Astrocyte (in vitro differentiated cells and primary cell): ENCODE results near the gene E4F1. TPM values are rescaled to one million over a fixed set of nuclear protein-coding genes. Genes with fewer than 3 reads are reported as not detected.
A peak's percentile ranks its signal among the peaks of the same experiment; 100 is the strongest.

Experiments used
- DNase-seq: peaks from one replicate; pipeline ENCODE4 v3.0.0-alpha.2; 2010; ENCODE audit warnings: low read depth
- FAIRE-seq: peaks from 2 replicates; lab custom pipeline; 2011; peaks lifted over from hg19 to GRCh38; lab: Jason Lieb, UNC
- H2AFZ ChIP-seq: 2 replicates; pipeline ENCODE4 v1.6.0; 2012; ENCODE audit warnings: low read depth, low read length, inconsistent platforms
- H3K27ac ChIP-seq: 2 replicates; pipeline ENCODE4 v1.5.1; 2011; ENCODE audit warnings: low read depth, low read length, inconsistent platforms
- H3K27me3 ChIP-seq: 2 replicates; pipeline ENCODE4 v1.6.0; 2011; ENCODE audit warnings: low read length, inconsistent platforms; ENCODE audit not compliant: insufficient read depth
- H3K36me3 ChIP-seq: 2 replicates; pipeline ENCODE4 v1.5.1; 2011; ENCODE audit warnings: low read length, inconsistent platforms; ENCODE audit not compliant: insufficient read depth
- H3K4me1 ChIP-seq: 2 replicates; pipeline ENCODE4 v1.5.1; 2011; ENCODE audit warnings: low read length, inconsistent platforms; ENCODE audit not compliant: insufficient read depth
- H3K4me2 ChIP-seq: 2 replicates; pipeline ENCODE4 v1.6.0; 2012; ENCODE audit warnings: low read length, inconsistent platforms
- H3K4me3 ChIP-seq: 2 replicates; pipeline ENCODE4 v1.5.1; 2011; ENCODE audit warnings: low read depth, mild to moderate bottlenecking, low read length, inconsistent platforms; ENCODE audit not compliant: insufficient read depth
- H3K79me2 ChIP-seq: 2 replicates; pipeline ENCODE4 v1.6.0; 2012; ENCODE audit warnings: mild to moderate bottlenecking, low read length, inconsistent platforms; ENCODE audit not compliant: insufficient read depth
- H3K9ac ChIP-seq: 2 replicates; pipeline ENCODE4 v1.6.0; 2012; ENCODE audit warnings: mild to moderate bottlenecking, low read length, inconsistent platforms
- H3K9me3 ChIP-seq: 2 replicates; pipeline ENCODE4 v1.5.1; 2012; ENCODE audit warnings: low read depth, mild to moderate bottlenecking, low read length, inconsistent platforms; ENCODE audit not compliant: insufficient read depth
- H4K20me1 ChIP-seq: 2 replicates; pipeline ENCODE4 v1.6.0; 2012; ENCODE audit warnings: low read length, inconsistent platforms; ENCODE audit not compliant: insufficient read depth
- H3K27ac Mint-ChIP-seq: one replicate; pipeline ENCODE4 v1.8.0; 2021; ENCODE audit warnings: mild to moderate bottlenecking, mixed read lengths; ENCODE audit not compliant: unreplicated experiment
- H3K27me3 Mint-ChIP-seq: one replicate; pipeline ENCODE4 v1.8.0; 2021; ENCODE audit warnings: low read depth, mixed read lengths; ENCODE audit not compliant: unreplicated experiment
- H3K36me3 Mint-ChIP-seq: one replicate; pipeline ENCODE4 v1.8.0; 2021; ENCODE audit warnings: low read depth, mixed read lengths; ENCODE audit not compliant: unreplicated experiment
- H3K4me1 Mint-ChIP-seq: one replicate; pipeline ENCODE4 v1.8.0; 2021; ENCODE audit warnings: low read depth, mixed read lengths; ENCODE audit not compliant: unreplicated experiment
- H3K4me3 Mint-ChIP-seq: one replicate; pipeline ENCODE4 v1.8.0; 2021; ENCODE audit warnings: mild to moderate bottlenecking, moderate library complexity, mixed read lengths; ENCODE audit not compliant: unreplicated experiment
- H3K9me3 Mint-ChIP-seq: one replicate; pipeline ENCODE4 v1.8.0; 2021; ENCODE audit warnings: mild to moderate bottlenecking, mixed read lengths; ENCODE audit not compliant: unreplicated experiment
- EZH2 ChIP-seq: IDR thresholded peaks from 2 replicates; pipeline ENCODE4 v1.6.1; 2012; ENCODE audit warnings: mild to moderate bottlenecking, low read length, inconsistent platforms; ENCODE audit not compliant: insufficient read depth
- total RNA-seq: library from RNA; stranded (reverse); gene quantifications from 2 replicates; pipeline ENCODE4 v1.2.1, GENCODE V29; 2021
- TF ChIP-seq, protein P1 (sequence below): IDR thresholded peaks from 2 replicates; pipeline ENCODE4 v1.5.1; 2011; ENCODE audit warnings: low read depth, mild to moderate bottlenecking, inconsistent platforms, low read length, moderate library complexity; ENCODE audit not compliant: insufficient read depth

The E4F1 gene
- total RNA-seq, 1 donor from 2014 or later, result 22.8 TPM

DNA sequence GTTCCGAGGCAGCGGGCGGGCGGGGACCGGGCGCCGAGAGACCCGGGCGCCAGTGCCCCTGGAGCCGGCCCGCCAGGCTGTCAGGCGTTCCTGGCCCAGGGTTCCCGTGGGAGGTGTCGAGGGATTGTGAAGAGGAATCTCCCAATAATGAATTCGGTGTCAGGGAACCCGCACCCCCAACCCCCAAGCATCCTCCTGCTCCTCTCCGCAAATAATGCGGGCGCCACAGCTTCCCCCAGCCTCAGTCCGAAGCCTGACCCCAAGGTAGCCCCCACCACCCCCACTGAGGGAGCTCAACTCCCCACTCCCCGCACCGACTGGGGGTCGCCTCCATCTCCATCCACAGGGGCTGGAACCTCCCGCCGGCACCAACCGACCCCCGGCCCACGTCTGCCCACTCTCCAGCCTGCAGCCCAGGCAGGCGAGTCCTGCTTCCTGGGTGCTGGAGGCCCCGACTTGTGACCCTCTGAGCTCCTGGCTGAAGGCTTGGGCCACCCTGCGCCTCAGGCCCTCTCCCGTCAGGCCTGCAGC is 26.3 kb upstream of the E4F1 start:
- Mint-ChIP-seq H3K27me3 (peaks cover 47% of the 10 kb centered on the region), H3K4me3 (peak overlapping the region; percentile 45), H3K36me3 (peaks cover 3% of the 10 kb centered on the region), H3K4me1 (no peaks in the 10 kb centered on the region), H3K9me3 (peaks cover 4% of the 10 kb centered on the region), H3K27ac (no peak overlapping the region)
- Histone ChIP-seq H3K27me3 (peaks cover 26% of the 10 kb centered on the region), H2AFZ (no peak overlapping the region), H4K20me1 (peaks cover 11% of the 10 kb centered on the region), H3K4me3 (no peak overlapping the region), H3K36me3 (no peaks in the 10 kb centered on the region), H3K27ac (no peak overlapping the region), H3K4me1 (no peaks in the 10 kb centered on the region), H3K9me3 (no peaks in the 10 kb centered on the region), H3K9ac (no peak overlapping the region), H3K79me2 (no peaks in the 10 kb centered on the region), H3K4me2 (peak overlapping the region; percentile 59)
- DNase-seq (no peak), FAIRE-seq (no peak)
- TF ChIP-seq, protein P1, sequence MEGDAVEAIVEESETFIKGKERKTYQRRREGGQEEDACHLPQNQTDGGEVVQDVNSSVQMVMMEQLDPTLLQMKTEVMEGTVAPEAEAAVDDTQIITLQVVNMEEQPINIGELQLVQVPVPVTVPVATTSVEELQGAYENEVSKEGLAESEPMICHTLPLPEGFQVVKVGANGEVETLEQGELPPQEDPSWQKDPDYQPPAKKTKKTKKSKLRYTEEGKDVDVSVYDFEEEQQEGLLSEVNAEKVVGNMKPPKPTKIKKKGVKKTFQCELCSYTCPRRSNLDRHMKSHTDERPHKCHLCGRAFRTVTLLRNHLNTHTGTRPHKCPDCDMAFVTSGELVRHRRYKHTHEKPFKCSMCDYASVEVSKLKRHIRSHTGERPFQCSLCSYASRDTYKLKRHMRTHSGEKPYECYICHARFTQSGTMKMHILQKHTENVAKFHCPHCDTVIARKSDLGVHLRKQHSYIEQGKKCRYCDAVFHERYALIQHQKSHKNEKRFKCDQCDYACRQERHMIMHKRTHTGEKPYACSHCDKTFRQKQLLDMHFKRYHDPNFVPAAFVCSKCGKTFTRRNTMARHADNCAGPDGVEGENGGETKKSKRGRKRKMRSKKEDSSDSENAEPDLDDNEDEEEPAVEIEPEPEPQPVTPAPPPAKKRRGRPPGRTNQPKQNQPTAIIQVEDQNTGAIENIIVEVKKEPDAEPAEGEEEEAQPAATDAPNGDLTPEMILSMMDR, result no peak
- TF ChIP-seq EZH2, result peak; percentile 80

DNA sequence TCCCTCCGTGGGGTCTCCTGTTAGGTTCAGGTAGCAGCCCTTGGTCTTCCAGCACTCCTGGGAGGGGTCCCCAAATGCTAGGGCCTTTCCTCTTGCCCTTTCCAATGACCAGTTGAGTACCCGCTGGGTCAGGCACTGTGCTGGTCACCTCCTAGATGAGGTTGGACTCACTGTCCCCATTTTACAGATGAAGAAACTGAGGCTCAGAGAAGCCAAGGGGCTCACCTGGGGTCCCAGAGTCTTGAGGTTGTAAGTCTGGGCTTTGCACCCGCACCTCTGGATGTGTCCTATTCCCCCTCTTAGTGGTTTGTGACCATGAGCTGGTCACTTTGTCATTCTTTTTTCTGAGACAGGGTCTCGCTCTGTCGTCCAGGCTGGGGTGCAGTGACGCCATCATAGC is 25.6 kb upstream of the E4F1 start:
- no peaks in the 10 kb centered on the region for H3K9me3 ChIP-seq
- no peak overlapping the region for H3K27ac Mint-ChIP-seq
- H3K36me3 Mint-ChIP-seq, result no peaks in the 10 kb centered on the region
- no peak overlapping the region for H3K4me2 ChIP-seq
- no peak overlapping the region for H3K27ac ChIP-seq
- FAIRE-seq (no peak), DNase-seq (no peak)
- H3K9me3 Mint-ChIP-seq, result peaks cover 7% of the 10 kb centered on the region
- no peak overlapping the region for H2AFZ ChIP-seq
- peak overlapping the region; percentile 55 for H3K4me3 Mint-ChIP-seq
- H3K79me2 ChIP-seq, result no peaks in the 10 kb centered on the region
- H3K4me1 ChIP-seq, result no peaks in the 10 kb centered on the region
- H3K27me3 ChIP-seq, result peaks cover 26% of the 10 kb centered on the region
- H3K27me3 Mint-ChIP-seq, result peaks cover 45% of the 10 kb centered on the region
- no peak overlapping the region for H3K4me3 ChIP-seq
- no peaks in the 10 kb centered on the region for H3K36me3 ChIP-seq
- peaks cover 11% of the 10 kb centered on the region for H4K20me1 ChIP-seq
- no peak overlapping the region for H3K9ac ChIP-seq
- no peak for TF ChIP-seq EZH2
- TF ChIP-seq, protein P1, result no peak
- no peaks in the 10 kb centered on the region for H3K4me1 Mint-ChIP-seq

DNA sequence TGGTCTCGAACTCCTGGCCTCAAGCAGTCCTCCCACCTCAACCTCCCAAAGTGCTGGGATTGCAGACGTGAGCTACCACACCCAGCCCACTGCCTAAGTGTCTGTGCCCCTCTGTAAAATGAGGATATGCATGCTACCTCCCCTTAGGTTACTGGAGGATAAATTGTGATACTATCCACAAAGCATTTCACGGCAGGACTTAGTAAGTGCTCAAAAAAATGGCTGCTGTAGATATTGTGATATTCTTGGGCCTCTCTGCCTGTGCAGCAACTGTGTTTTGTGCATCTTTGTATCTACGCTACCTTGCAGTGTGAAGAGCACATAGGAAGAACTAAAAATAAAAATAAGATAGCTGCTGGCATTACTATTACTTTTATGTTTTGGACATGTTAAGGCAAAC is 25.1 kb upstream of the E4F1 start:
- H2AFZ ChIP-seq, result no peak overlapping the region
- FAIRE-seq (no peak), DNase-seq (no peak)
- Mint-ChIP-seq H3K36me3 (no peaks in the 10 kb centered on the region), H3K27ac (no peak overlapping the region), H3K9me3 (peaks cover 7% of the 10 kb centered on the region), H3K4me3 (peak overlapping the region; percentile 55), H3K27me3 (peaks cover 44% of the 10 kb centered on the region), H3K4me1 (no peaks in the 10 kb centered on the region)
- H3K9ac ChIP-seq, result no peak overlapping the region
- peaks cover 11% of the 10 kb centered on the region for H4K20me1 ChIP-seq
- H3K27ac ChIP-seq, result no peak overlapping the region
- H3K27me3 ChIP-seq, result peaks cover 26% of the 10 kb centered on the region
- no peaks in the 10 kb centered on the region for H3K36me3 ChIP-seq
- no peaks in the 10 kb centered on the region for H3K9me3 ChIP-seq
- H3K4me1 ChIP-seq, result no peaks in the 10 kb centered on the region
- no peaks in the 10 kb centered on the region for H3K79me2 ChIP-seq
- H3K4me3 ChIP-seq, result no peak overlapping the region
- no peak overlapping the region for H3K4me2 ChIP-seq
- TF ChIP-seq EZH2, result no peak
- TF ChIP-seq, protein P1, result no peak
